Liver (tissue), 9 donors: ENCODE results near the gene WDR90. TPM values are rescaled to one million over a fixed set of nuclear protein-coding genes. Genes with fewer than 3 reads are reported as not detected.
A peak's percentile ranks its signal among the peaks of the same experiment; 100 is the strongest.

Source experiments
- DNase-seq: peaks from one replicate; pipeline ENCODE4 v3.0.0-alpha.2; 2017; ENCODE audit warnings: low spot score
- H3K27ac ChIP-seq, 2 donors: one replicate each; pipeline ENCODE4 v1.7.0; 2013; ENCODE audit warnings: inconsistent platforms in 2 of 2, low read length in 2 of 2, control low read depth in 1 of 2, low read depth in 1 of 2, mild to moderate bottlenecking in 1 of 2
- H3K27me3 ChIP-seq, 4 donors: one replicate each; pipeline versions ENCODE4 v1.6.1 to v1.7.0; 2013; ENCODE audit warnings: low read length in 3 of 4, inconsistent platforms in 1 of 4, mild to moderate bottlenecking in 1 of 4, moderate library complexity in 1 of 4; ENCODE audit not compliant: control insufficient read depth in 4 of 4, insufficient read depth in 4 of 4
- H3K36me3 ChIP-seq, 4 donors: one replicate each; pipeline versions ENCODE4 v1.6.1 to v1.7.0; 2013; ENCODE audit warnings: low read length in 3 of 4, mild to moderate bottlenecking in 3 of 4, low read depth in 1 of 4, moderate library complexity in 1 of 4; ENCODE audit not compliant: control insufficient read depth in 4 of 4, insufficient read depth in 3 of 4
- H3K4me1 ChIP-seq, 4 donors: one replicate each; pipeline versions ENCODE4 v1.6.1 to v1.7.0; 2013; ENCODE audit warnings: low read length in 3 of 4, mild to moderate bottlenecking in 3 of 4, moderate library complexity in 1 of 4; ENCODE audit not compliant: control insufficient read depth in 4 of 4, insufficient read depth in 4 of 4
- H3K4me3 ChIP-seq, 3 donors: one replicate each; pipeline versions ENCODE4 v1.6.1 to v1.7.0; 2013; ENCODE audit warnings: low read length in 3 of 3, control low read depth in 1 of 3, low read depth in 1 of 3, mild to moderate bottlenecking in 1 of 3
- H3K9ac ChIP-seq, 2 donors: one replicate each; pipeline ENCODE4 v1.7.0; 2013; ENCODE audit warnings: low read length in 2 of 2, mild to moderate bottlenecking in 2 of 2, moderate library complexity in 2 of 2, control low read depth in 1 of 2, low read depth in 1 of 2
- H3K9me3 ChIP-seq, 4 donors: one replicate each; pipeline versions ENCODE4 v1.6.1 to v1.7.0; 2013; ENCODE audit warnings: low read length in 3 of 4; ENCODE audit not compliant: control insufficient read depth in 4 of 4
- CTCF ChIP-seq: fragments of 150-350 bp; IDR thresholded peaks from 2 replicates; pipeline ENCODE4 v1.5.1; 2017; ENCODE audit warnings: improper control_type of control experiment, low read depth, low read length; ENCODE audit not compliant: missing input control
- FOXA1 ChIP-seq: IDR thresholded peaks from 2 replicates; pipeline ENCODE4 v1.6.1; 2016; ENCODE audit warnings: antibody characterized with exemption
- FOXA2 ChIP-seq: IDR thresholded peaks from 2 replicates; pipeline ENCODE4 v1.6.1; 2016; ENCODE audit warnings: antibody characterized with exemption
- GABPA ChIP-seq, 2 donors: IDR thresholded peaks in 1 of 2; conservative IDR thresholded peaks in 1 of 2; 2 replicates each; pipeline ENCODE4 v1.6.1; 2016; ENCODE audit warnings: antibody characterized with exemption in 2 of 2, mild to moderate bottlenecking in 1 of 2, moderate library complexity in 1 of 2
- JUND ChIP-seq, 2 donors: IDR thresholded peaks; 2 replicates each; pipeline ENCODE4 v1.6.1; 2016; ENCODE audit warnings: antibody characterized with exemption in 2 of 2
- MAX ChIP-seq: IDR thresholded peaks from 2 replicates; pipeline ENCODE4 v1.6.1; 2016; ENCODE audit warnings: antibody characterized with exemption
- NR2F2 ChIP-seq: IDR thresholded peaks from 2 replicates; pipeline ENCODE4 v1.6.1; 2016; ENCODE audit warnings: antibody characterized with exemption
- REST ChIP-seq: IDR thresholded peaks from 2 replicates; pipeline ENCODE4 v1.6.1; 2016; ENCODE audit warnings: antibody characterized with exemption, mild to moderate bottlenecking
- RXRA ChIP-seq, 2 donors: IDR thresholded peaks; 2 replicates each; pipeline ENCODE4 v1.6.1; 2017 to 2018; ENCODE audit warnings: antibody characterized with exemption in 2 of 2, mild to moderate bottlenecking in 1 of 2
- SP1 ChIP-seq: IDR thresholded peaks from 2 replicates; pipeline ENCODE4 v1.6.1; 2018; ENCODE audit warnings: antibody characterized with exemption, mild to moderate bottlenecking
- TAF1 ChIP-seq: conservative IDR thresholded peaks from 2 replicates; pipeline ENCODE4 v1.6.1; 2016; ENCODE audit warnings: antibody characterized with exemption, mild to moderate bottlenecking
- YY1 ChIP-seq: IDR thresholded peaks from 2 replicates; pipeline ENCODE4 v1.6.1; 2016; ENCODE audit warnings: antibody characterized with exemption, mild to moderate bottlenecking
- ZBTB33 ChIP-seq: IDR thresholded peaks from 2 replicates; pipeline ENCODE4 v1.6.1; 2016; ENCODE audit warnings: antibody characterized with exemption
- WGBS: extraction: QIAGEN DNeasy Blood & Tissue Kit; methylation state at CpG from one replicate; pipeline ENCODE4 v1.1.7; 2013; 5-methylcytosine and 5-hydroxymethylcytosine counted together
- polyA plus RNA-seq, 2 donors: library from polyadenylated mRNA; stranded (reverse) in 1 of 2; unstranded in 1 of 2; fragments of 200-250 nt in 1 of 2; fragments of >200 nt in 1 of 2; fragmentation: Nextera tagmentation in 1 of 2; extraction: Ambion mirVana in 1 of 2; gene quantifications; one replicate each; pipeline versions ENCODE4 v1.2.1 to v1.2.3, GENCODE V29; 2013 to 2015
- total RNA-seq, 2 donors: library from RNA; depleted of rRNA; stranded (reverse); fragments of >200 nt; gene quantifications; one replicate each; pipeline ENCODE4 v1.2.3, GENCODE V29; 2014
- donor health status: healthy.
- donor health status: healthy.
- donor health status: healthy.
- donor health status: healthy.
- donor health status: healthy.

Gene WDR90
- total and polyA plus RNA-seq, 4 donors, result 4.7 to 13.4 (median 7.9) TPM

- peaks cover 31 to 63% (median 49%) of the 10 kb centered on the region in 4 donors for H3K4me1 ChIP-seq
These were observed 30.9 kb downstream of the WDR90 start, which contains the start of gene STUB1 for GRCh38 chr16:679814-680624. Gene STUB1 (plus strand): TSS chr16:680410. CDS start chr16:680526, 116 bp downstream.

GRCh38 chr16:680625-680945 lies 31.4 kb downstream of the WDR90 start:
- TF ChIP-seq SP1 (no peak), CTCF (no peak), ZBTB33 (no peak), JUND (IDR thresholded peaks at IDR 0.05) (no peak), NR2F2 (no peak), GABPA (IDR thresholded peaks at IDR 0.05 in 1 of 2, conservative IDR thresholded peaks at IDR 0.05 in 1 of 2) (no peak), REST (no peak), RXRA (IDR thresholded peaks at IDR 0.05) (no peak), TAF1 (no peak), FOXA1 (no peak), FOXA2 (no peak), MAX (no peak), YY1 (no peak)
- Histone ChIP-seq H3K27ac (peak overlapping the region; percentile 93 to 94), H3K36me3 (peaks cover 8 to 14% (median 12%) of the 10 kb centered on the region in 4 donors), H3K4me1 (peaks cover 27 to 61% (median 47%) of the 10 kb centered on the region in 4 donors), H3K27me3 (no peaks in the 10 kb centered on the region), H3K9ac (peak overlapping the region; percentile 60 to 78), H3K9me3 (no peaks in the 10 kb centered on the region), H3K4me3 (peak overlapping the region; percentile 77 to 83 (median 81))
- DNase-seq, result no peak
- under 1% methylated on average over 38 of the region's 38 CpGs for WGBS

More at GRCh38 chr16:679814-680624, 30.9 kb downstream of the WDR90 start, which contains the start of gene STUB1:
- H3K27ac ChIP-seq, result peak within 1 kb of the TSS; percentile 93 to 94
- H3K4me3 ChIP-seq, result peak within 1 kb of the TSS; percentile 77 to 83 (median 81)
- peak; percentile 96 for DNase-seq
- H3K9me3 ChIP-seq, result no peaks in the 10 kb centered on the region
- no peaks in the 10 kb centered on the region for H3K27me3 ChIP-seq
- H3K36me3 ChIP-seq, result peaks cover 8 to 14% (median 12%) of the 10 kb centered on the region in 4 donors
- no peak for TF ChIP-seq ZBTB33
- peak; percentile 30 for TF ChIP-seq SP1
- TF ChIP-seq GABPA (IDR thresholded peaks at IDR 0.05 in 1 of 2, conservative IDR thresholded peaks at IDR 0.05 in 1 of 2), result peak in 1 of 2 donors; percentile 76
- no peak for TF ChIP-seq JUND (IDR thresholded peaks at IDR 0.05)
- whole genome bisulfite sequencing, result 1% methylated on average over 91 of the region's 91 CpGs
- peak within 1 kb of the TSS; percentile 60 to 78 for H3K9ac ChIP-seq
